Natural killer cell treated with Interleukin-12 subunit alpha and Interleukin-12 subunit beta and Interleukin-15 and Interleukin-18, amount 100 ng/mL, for 72 hours (primary cell): ENCODE measurements around the gene ANKRD30A. TPM values are rescaled to one million over a fixed set of nuclear protein-coding genes. Genes with fewer than 3 reads are reported as not detected.
"Not testable (repeated sequence)": the region's sequence is repeated elsewhere in the genome, so short reads cannot be mapped to it uniquely, and the experiment has no call there.

Experiments
- ATAC-seq, 2 donors: fragments of 150-1000 bp; cut with Tn5 transposase in 1 of 2; sonication (Bioruptor Pico), chemical (Tn5 transposase) in 1 of 2; 2 replicates each; pipeline ENCODE4 v1.10.0; 2021
- DNase-seq: peaks from one replicate; pipeline ENCODE4 v3.0.0; 2022; ENCODE audit warnings: low spot score
- H3K27ac Mint-ChIP-seq, 2 donors: 1 replicate in 1 of 2; 2 replicates in 1 of 2; pipeline ENCODE4 v1.8.0; 2022; ENCODE audit warnings: mixed read lengths in 2 of 2, mild to moderate bottlenecking in 1 of 2, moderate library complexity in 1 of 2
- H3K27me3 Mint-ChIP-seq, 2 donors: 1 replicate in 1 of 2; 2 replicates in 1 of 2; pipeline ENCODE4 v1.8.0; 2022; ENCODE audit warnings: mixed read lengths in 2 of 2
- H3K36me3 Mint-ChIP-seq: one replicate; pipeline ENCODE4 v1.8.0; 2022; ENCODE audit warnings: mixed read lengths
- H3K4me1 Mint-ChIP-seq, 2 donors: 1 replicate in 1 of 2; 2 replicates in 1 of 2; pipeline ENCODE4 v1.8.0; 2022; ENCODE audit warnings: low read depth in 2 of 2, mixed read lengths in 2 of 2, mild to moderate bottlenecking in 1 of 2
- H3K4me3 Mint-ChIP-seq: one replicate; pipeline ENCODE4 v1.8.0; 2022; ENCODE audit warnings: mixed read lengths
- H3K9me3 Mint-ChIP-seq: 2 replicates; pipeline ENCODE4 v1.8.0; 2022; ENCODE audit warnings: mixed read lengths
- total RNA-seq, 2 donors: library from RNA; stranded (reverse); gene quantifications; one replicate each; pipeline ENCODE4 v1.2.3, GENCODE V29; 2022

ANKRD30A gene
- total RNA-seq, 2 donors from 2014 or later = not detected

DNA sequence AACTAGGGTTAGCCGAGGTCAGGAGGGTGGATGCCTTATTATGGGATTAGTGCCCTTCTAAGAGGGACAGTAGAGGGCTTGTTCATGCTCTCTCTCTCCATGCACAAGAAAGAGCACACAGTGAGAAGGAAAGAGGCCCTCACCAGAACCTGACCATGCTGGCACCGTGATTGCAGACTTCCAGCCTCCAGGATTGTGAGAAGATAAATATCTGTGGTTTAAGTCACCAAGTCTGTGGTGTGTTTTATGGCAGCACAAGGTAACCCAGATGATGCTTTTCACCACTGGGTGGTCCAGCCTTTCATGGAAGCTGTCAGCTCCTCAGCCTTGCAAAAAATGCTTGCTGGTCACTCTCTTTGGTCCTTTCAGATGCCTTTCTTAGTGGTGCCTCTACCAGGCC is 175.9 kb downstream of the ANKRD30A start:
- no peaks in the 10 kb centered on the region for H3K4me1 Mint-ChIP-seq
- peaks cover 25% of the 10 kb centered on the region for H3K9me3 Mint-ChIP-seq
- no peaks in the 10 kb centered on the region for H3K27me3 Mint-ChIP-seq
- H3K4me3 Mint-ChIP-seq = no peak overlapping the region
- ATAC-seq = no peak
- H3K27ac Mint-ChIP-seq = no peak overlapping the region
- peaks cover 10% of the 10 kb centered on the region for H3K36me3 Mint-ChIP-seq
- no peak for DNase-seq

DNA sequence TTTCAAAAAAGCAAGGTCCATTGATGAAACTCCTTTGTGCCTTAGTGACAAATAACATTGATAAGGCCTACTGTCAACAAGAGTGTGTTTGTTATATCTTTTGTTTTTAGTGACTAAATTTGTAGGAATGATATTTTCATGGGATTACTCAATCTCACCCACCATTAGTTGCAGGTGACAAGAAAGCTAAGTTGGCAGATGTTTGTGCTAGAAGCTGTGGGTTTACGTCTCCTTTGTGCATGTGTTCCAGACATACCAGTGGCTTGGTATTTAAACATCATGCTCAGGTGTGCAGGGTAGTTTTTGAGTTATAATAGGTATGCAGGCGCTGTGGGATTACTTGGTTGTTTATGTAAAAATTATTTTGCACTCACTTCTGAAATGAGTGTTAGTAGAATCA is 178.6 kb downstream of the ANKRD30A start:
- ATAC-seq = no peak
- Mint-ChIP-seq H3K36me3 (peaks cover 11% of the 10 kb centered on the region), H3K27me3 (no peaks in the 10 kb centered on the region), H3K4me1 (no peaks in the 10 kb centered on the region), H3K27ac (no peak overlapping the region), H3K9me3 (peaks cover 19% of the 10 kb centered on the region), H3K4me3 (no peak overlapping the region)
- DNase-seq = no peak

DNA sequence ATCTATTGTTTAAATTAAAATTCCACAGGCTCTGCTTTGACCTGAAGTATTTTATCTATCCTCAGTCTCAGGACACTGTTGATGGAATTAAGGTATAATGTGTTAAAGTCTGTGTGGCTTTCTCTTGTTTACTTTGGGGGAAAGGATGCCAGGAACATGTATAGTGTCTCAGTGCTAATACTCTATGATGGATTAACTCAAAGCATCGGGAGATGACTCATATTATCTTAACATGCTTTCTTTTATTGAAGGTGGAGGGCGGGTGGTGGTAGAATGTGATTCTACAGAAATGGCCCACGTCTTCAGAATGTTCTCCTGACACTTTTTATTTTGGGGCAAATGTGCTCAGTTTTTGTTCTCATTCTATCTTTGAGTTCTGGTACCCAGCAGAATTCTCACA is 189.0 kb downstream of the ANKRD30A start:
- H3K4me3 Mint-ChIP-seq = no peak overlapping the region

GRCh38 chr10:37314862-37315261 is 189.5 kb downstream of the ANKRD30A start:
- ATAC-seq (no peak), DNase-seq (no peak)
- no peaks in the 10 kb centered on the region for H3K27me3 Mint-ChIP-seq
- H3K27ac Mint-ChIP-seq = no peak overlapping the region
- no peak overlapping the region for H3K4me3 Mint-ChIP-seq
- no peaks in the 10 kb centered on the region for H3K36me3 Mint-ChIP-seq
- H3K9me3 Mint-ChIP-seq = peaks cover 12% of the 10 kb centered on the region
- no peaks in the 10 kb centered on the region for H3K4me1 Mint-ChIP-seq

More for the DNA sequence above, 189.0 kb downstream of the ANKRD30A start:
- no peaks in the 10 kb centered on the region for H3K27me3 Mint-ChIP-seq
- no peak for ATAC-seq
- no peaks in the 10 kb centered on the region for H3K4me1 Mint-ChIP-seq
- H3K27ac Mint-ChIP-seq = no peak overlapping the region
- no peak for DNase-seq
- H3K9me3 Mint-ChIP-seq = peaks cover 9% of the 10 kb centered on the region
- no peaks in the 10 kb centered on the region for H3K36me3 Mint-ChIP-seq

DNA sequence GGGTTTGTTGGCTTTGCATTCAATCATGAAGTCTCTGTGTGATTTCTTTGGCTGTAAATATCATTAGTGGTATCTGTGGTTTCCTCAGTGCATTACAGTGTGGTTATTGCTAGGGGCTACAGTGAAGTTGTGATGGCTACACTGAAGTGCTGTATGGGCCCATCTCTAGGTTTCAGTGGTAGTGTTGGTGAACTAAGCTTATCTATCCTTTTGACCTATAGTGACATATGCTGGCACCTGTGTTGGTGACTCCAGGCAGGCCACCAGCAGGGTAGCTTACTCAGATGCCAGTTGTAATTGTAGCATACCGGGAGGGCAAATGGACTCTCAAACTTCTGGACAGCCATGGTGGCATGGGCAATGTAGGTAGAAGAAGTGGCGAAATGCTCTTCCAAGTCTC is 219.0 kb downstream of the ANKRD30A start:
- no peak for ATAC-seq

DNA sequence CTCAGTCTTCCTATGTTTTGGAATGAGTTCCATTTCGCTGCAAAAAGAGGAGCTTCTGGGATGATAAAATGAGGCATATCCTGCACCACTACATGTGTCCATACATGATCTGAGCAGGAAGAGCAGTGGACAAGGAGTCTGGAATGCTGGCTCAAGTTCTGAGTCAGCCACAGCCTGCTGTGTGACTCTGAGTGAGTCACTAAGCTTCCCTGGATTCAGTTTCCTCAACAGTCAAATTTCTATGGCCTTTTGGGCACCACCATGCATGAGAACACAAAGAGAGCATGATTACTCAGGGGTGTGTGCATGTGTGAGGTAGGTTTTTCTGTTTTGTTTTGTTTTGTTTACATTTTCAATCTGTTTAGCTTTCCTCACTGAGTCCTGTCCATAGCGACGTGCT is 254.6 kb downstream of the ANKRD30A start:
- H3K36me3 Mint-ChIP-seq = peaks cover 9% of the 10 kb centered on the region
- peaks cover 28% of the 10 kb centered on the region for H3K9me3 Mint-ChIP-seq

More for the DNA sequence above, 219.0 kb downstream of the ANKRD30A start:
- Mint-ChIP-seq H3K4me1 (no peaks in the 10 kb centered on the region), H3K27ac (no peak overlapping the region), H3K27me3 (no peaks in the 10 kb centered on the region), H3K36me3 (peaks cover 12% of the 10 kb centered on the region), H3K4me3 (no peak overlapping the region), H3K9me3 (peaks cover 19% of the 10 kb centered on the region)
- DNase-seq = no peak

GRCh38 chr10:37381271-37381670 is 255.9 kb downstream of the ANKRD30A start:
- Mint-ChIP-seq H3K27me3 (no peaks in the 10 kb centered on the region), H3K4me1 (no peaks in the 10 kb centered on the region), H3K9me3 (peaks cover 25% of the 10 kb centered on the region), H3K27ac (no peak overlapping the region), H3K4me3 (no peak overlapping the region), H3K36me3 (peaks cover 7% of the 10 kb centered on the region)
- no peak for ATAC-seq
- no peak for DNase-seq

More for the DNA sequence above, 254.6 kb downstream of the ANKRD30A start:
- no peak for ATAC-seq
- no peak for DNase-seq
- H3K27ac Mint-ChIP-seq = no peak overlapping the region
- H3K27me3 Mint-ChIP-seq = no peaks in the 10 kb centered on the region
- H3K4me3 Mint-ChIP-seq = no peak overlapping the region
- no peaks in the 10 kb centered on the region for H3K4me1 Mint-ChIP-seq

DNA sequence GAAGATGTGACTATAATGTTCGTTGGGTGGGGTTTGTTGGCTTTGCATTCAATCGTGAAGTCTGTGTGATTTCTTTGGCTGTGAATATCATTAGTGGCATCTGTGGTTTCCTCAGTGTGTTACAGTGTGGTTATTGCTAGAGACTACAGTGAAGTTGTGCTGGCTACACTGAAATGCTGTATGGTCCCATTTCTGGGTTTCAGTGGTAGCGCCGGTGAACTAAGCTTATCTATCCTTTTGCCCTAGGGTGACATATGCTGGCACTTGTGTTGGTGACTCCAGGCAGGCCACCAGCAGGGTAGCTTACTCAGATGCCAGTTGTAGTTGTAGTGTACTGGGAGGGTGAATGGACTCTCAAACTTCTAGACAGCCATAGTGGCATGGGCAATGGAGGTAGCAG is 259.5 kb downstream of the ANKRD30A start:
- Mint-ChIP-seq H3K36me3 (peaks cover 6% of the 10 kb centered on the region), H3K27ac (no peak overlapping the region), H3K27me3 (no peaks in the 10 kb centered on the region), H3K4me1 (no peaks in the 10 kb centered on the region), H3K4me3 (no peak overlapping the region), H3K9me3 (peaks cover 21% of the 10 kb centered on the region)
- DNase-seq (no peak), ATAC-seq (no peak)

DNA sequence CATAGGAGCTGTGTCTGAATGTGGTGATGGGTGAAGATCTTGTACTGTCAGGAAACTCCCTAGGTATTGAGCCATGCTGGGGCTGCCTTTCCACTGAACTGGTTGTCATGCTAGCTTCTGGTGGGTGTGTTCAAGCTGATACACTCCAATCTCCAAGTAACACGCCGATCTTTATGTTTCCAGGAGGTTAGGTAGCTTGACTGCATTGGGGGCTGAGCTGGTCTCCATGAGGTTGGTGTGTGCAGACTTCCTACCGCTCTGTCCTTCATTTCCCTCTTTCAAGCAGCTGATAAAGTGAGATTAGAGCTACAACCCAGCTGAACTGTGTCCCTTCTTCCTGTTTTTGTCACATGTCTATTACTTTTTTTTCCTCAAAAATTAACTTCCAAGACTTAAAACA is 265.5 kb downstream of the ANKRD30A start:
- Mint-ChIP-seq H3K27me3 (no peaks in the 10 kb centered on the region), H3K4me1 (no peaks in the 10 kb centered on the region), H3K36me3 (peaks cover 6% of the 10 kb centered on the region), H3K9me3 (peaks cover 20% of the 10 kb centered on the region), H3K4me3 (no peak overlapping the region), H3K27ac (no peak overlapping the region)
- ATAC-seq (no peak), DNase-seq (no peak)

DNA sequence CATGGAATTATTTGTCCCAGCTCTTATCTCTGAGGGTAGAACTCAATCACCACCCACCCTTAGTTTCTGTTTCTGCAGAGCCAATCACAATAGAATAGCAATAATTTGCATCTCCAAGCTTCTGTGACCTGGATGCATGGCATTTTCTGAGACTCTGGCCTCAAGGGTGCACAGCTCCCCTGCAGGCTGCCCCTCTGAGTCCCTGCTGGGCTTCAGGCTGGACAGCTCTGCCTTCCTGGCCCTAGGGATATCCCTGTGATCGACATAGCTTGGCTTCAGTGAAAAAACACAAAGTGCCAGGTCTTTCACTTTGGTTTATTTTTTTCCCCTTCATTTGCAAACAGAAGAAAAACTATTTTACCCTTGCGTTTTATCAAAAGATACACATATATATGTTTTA is 275.4 kb downstream of the ANKRD30A start:
- not testable (repeated sequence) for H3K27me3 Mint-ChIP-seq, H3K4me3 Mint-ChIP-seq, ATAC-seq, H3K27ac Mint-ChIP-seq, H3K36me3 Mint-ChIP-seq, DNase-seq, H3K4me1 Mint-ChIP-seq
- H3K9me3 Mint-ChIP-seq = peaks cover 26% of the 10 kb centered on the region

GRCh38 chr10:37401225-37401624 is 275.8 kb downstream of the ANKRD30A start:
- H3K9me3 Mint-ChIP-seq = peaks cover 26% of the 10 kb centered on the region
- ATAC-seq (no peak), DNase-seq (no peak)
- no peaks in the 10 kb centered on the region for H3K36me3 Mint-ChIP-seq
- no peak overlapping the region for H3K4me3 Mint-ChIP-seq
- no peak overlapping the region for H3K27ac Mint-ChIP-seq
- no peaks in the 10 kb centered on the region for H3K27me3 Mint-ChIP-seq
- H3K4me1 Mint-ChIP-seq = no peaks in the 10 kb centered on the region

GRCh38 chr10:37403776-37404175 is 278.4 kb downstream of the ANKRD30A start:
- H3K27me3 Mint-ChIP-seq = no peaks in the 10 kb centered on the region
- no peak for DNase-seq
- H3K27ac Mint-ChIP-seq = no peak overlapping the region
- peaks cover 19% of the 10 kb centered on the region for H3K9me3 Mint-ChIP-seq
- no peak overlapping the region for H3K4me3 Mint-ChIP-seq
- no peaks in the 10 kb centered on the region for H3K4me1 Mint-ChIP-seq
- H3K36me3 Mint-ChIP-seq = no peaks in the 10 kb centered on the region
- ATAC-seq = no peak
